Measurements from ENCODE around the gene SERPINA6.
"Not testable (repeated sequence)": the region's sequence is repeated elsewhere in the genome, so short reads cannot be mapped to it uniquely, and the experiment has no call there.

Gene SERPINA6

DNA sequence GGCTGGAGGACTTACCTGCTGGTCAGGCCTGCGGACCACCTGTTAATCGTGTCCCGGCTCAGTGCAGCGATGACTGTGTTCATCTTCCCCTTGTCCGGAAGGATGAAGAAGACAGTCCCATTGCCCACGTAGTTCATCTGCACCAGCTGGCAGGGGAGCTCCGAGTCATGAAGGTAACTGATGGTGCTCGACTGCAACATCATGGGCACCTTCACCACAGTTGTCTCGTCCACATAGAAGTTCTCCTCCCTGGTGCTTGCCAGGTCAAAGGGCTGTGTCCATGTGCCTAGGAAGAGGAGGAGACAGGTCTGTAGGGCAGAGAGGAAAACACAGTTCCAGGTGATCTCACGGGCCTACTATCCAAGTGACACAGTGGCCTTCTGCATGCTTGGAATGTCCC lies 13.4 kb downstream of the SERPINA6 start:
- Histone ChIP-seq H3K27ac (ENCODE audit: insufficient read depth, low read length, poor library complexity, severe bottlenecking) (no peak overlapping the region), H3K36me3 (ENCODE audit: control insufficient read depth, insufficient read depth, low read length) (no peaks in the 10 kb centered on the region), H3K4me1 (ENCODE audit: control insufficient read depth, insufficient read depth, low read length, poor library complexity, severe bottlenecking) (no peaks in the 10 kb centered on the region), H3K4me3 (ENCODE audit: insufficient read depth, low read depth, low read length, poor library complexity, severe bottlenecking) (no peak overlapping the region), H3K9me3 (ENCODE audit: control insufficient read depth, low read length) (no peaks in the 10 kb centered on the region), H3K27me3 (replicated peaks; ENCODE audit: control insufficient read depth, insufficient read depth, low read length, poor library complexity, severe bottlenecking) (no peaks in the 10 kb centered on the region)
- no peak for DNase-seq

DNA sequence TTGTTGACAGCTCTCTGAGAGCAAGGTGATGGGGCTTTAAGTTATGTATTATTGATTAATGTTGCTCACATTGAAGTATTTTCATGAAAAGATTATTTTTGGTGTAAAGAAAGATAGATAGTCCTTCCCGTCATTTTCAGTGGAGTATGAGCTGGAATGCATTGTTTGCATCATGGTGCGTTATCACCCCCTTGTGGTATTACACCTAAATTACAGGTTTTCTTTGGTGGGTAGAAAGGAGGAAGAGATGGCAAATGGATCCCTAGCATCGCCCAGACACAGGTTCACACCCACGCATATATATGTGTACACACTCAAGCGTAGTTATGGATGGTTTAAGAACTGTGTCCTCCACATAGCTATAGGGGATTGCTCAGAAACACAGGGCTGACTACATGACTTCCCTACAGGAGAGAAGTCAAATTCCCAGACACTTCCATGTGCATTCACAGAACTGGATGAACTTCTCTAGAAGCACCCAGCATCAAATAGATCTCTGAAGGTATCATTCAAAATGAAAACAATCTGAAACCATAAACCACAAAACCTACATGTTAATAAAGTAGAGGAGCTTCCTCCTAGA lies 15.6 kb downstream of the SERPINA6 start:
- Histone ChIP-seq H3K9me3 (ENCODE audit: control insufficient read depth, low read length) (no peaks in the 10 kb centered on the region), H3K36me3 (ENCODE audit: control insufficient read depth, insufficient read depth, low read length) (no peaks in the 10 kb centered on the region), H3K27ac (ENCODE audit: insufficient read depth, low read length, poor library complexity, severe bottlenecking) (no peak overlapping the region), H3K4me1 (ENCODE audit: control insufficient read depth, insufficient read depth, low read length, poor library complexity, severe bottlenecking) (no peaks in the 10 kb centered on the region), H3K4me3 (ENCODE audit: insufficient read depth, low read depth, low read length, poor library complexity, severe bottlenecking) (no peak overlapping the region), H3K27me3 (replicated peaks; ENCODE audit: control insufficient read depth, insufficient read depth, low read length, poor library complexity, severe bottlenecking) (no peaks in the 10 kb centered on the region)
- no peak for DNase-seq

DNA sequence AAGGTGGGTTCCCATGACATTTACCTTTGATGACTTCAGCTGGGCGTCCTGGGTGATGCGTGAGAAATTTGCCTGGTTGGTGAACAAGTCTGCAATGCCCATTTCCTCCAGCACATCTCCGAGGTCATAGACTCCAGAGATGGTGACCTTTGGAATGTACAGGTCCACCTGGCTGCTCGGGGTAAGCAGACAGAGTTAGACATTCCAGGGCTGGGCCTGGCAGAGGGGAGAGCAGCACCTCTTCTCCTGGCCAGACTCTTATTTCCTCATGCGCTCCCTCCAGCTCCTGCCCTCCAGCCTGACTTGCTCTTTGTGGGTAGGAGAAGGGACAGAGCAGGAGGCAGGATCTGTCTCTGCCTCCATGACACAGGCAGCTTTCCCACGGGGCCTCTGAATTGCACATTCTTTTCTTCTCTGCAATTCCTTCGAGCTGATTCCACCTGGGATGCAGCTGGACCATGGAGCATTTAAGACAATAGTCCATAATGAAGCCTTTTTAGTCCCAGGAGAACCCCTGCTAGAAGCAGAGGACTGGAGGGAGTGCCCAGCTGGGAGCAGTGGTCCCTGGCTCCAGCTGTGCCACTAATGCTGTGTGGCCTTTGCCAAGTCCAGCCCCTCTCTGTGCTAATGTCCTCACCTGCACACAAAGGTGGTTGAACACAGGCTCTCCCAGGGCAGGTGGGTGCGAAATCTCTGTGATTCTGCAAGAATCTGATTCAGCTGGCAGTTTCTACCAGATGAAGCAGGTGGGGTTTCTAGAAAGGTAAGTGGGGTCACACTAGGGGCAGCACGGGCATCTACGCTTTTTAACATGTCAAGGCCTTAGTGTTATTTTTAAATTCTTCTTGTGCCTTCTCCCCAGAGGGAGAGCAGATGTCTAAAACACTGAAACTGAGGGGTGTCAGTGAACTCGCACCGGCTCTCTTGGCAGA lies 16.8 kb downstream of the SERPINA6 start:
- Histone ChIP-seq H3K9me3 (ENCODE audit: control insufficient read depth, low read length) (no peaks in the 10 kb centered on the region), H3K4me1 (ENCODE audit: control insufficient read depth, insufficient read depth, low read length, poor library complexity, severe bottlenecking) (no peaks in the 10 kb centered on the region), H3K27ac (ENCODE audit: insufficient read depth, low read length, poor library complexity, severe bottlenecking) (no peak overlapping the region), H3K4me3 (ENCODE audit: insufficient read depth, low read depth, low read length, poor library complexity, severe bottlenecking) (no peak overlapping the region), H3K36me3 (ENCODE audit: control insufficient read depth, insufficient read depth, low read length) (no peaks in the 10 kb centered on the region), H3K27me3 (replicated peaks; ENCODE audit: control insufficient read depth, insufficient read depth, low read length, poor library complexity, severe bottlenecking) (no peaks in the 10 kb centered on the region)
- DNase-seq: no peak

DNA sequence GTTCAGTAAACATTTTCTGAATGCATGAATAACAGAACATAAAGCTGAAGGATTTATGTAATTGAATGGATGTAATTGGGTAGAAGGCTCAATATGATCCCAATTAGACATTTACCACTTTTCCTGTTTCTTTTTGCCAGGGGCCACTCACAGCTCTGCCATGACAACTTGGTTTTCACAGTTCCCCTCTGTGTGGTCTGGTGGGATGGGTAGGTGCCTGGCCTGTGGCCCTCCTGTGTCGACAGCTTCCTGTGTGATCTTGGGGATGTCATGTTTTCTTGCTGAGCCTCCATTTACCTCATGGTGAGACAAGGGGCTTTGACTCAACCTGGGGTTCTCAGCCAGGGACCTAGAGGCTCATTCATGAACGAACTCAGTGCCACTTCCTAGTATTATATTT lies 17.5 kb downstream of the SERPINA6 start:
- no peaks in the 10 kb centered on the region for H3K36me3 ChIP-seq (ENCODE audit: control insufficient read depth, insufficient read depth, low read length)
- H3K9me3 ChIP-seq (ENCODE audit: control insufficient read depth, low read length): no peaks in the 10 kb centered on the region
- no peak for DNase-seq

DNA sequence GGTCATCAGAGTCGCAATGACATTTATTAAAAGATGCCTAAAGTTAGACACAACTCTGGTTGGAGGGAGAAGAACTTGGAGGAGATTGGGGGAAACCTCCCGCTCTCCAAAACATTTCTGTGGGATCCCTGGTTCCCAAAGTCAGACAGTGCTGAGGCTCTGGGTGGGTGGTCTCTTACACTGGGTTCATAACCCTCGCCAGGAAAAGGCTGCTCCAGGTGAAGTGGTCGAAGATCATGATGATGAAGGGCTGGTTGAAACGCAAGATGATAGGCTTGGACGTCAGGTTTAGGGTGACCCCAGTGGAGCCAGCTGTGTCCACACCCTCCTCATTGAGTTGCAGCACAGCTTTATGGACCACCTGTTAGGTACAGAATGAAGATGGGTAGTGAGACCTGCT lies 18.9 kb downstream of the SERPINA6 start:
- Histone ChIP-seq H3K27ac (ENCODE audit: insufficient read depth, low read length, poor library complexity, severe bottlenecking) (no peak overlapping the region), H3K27me3 (replicated peaks; ENCODE audit: control insufficient read depth, insufficient read depth, low read length, poor library complexity, severe bottlenecking) (no peaks in the 10 kb centered on the region), H3K36me3 (ENCODE audit: control insufficient read depth, insufficient read depth, low read length) (no peaks in the 10 kb centered on the region), H3K4me1 (ENCODE audit: control insufficient read depth, insufficient read depth, low read length, poor library complexity, severe bottlenecking) (no peaks in the 10 kb centered on the region), H3K4me3 (ENCODE audit: insufficient read depth, low read depth, low read length, poor library complexity, severe bottlenecking) (no peak overlapping the region), H3K9me3 (ENCODE audit: control insufficient read depth, low read length) (no peaks in the 10 kb centered on the region)
- DNase-seq: no peak

More for the DNA sequence above, 17.5 kb downstream of the SERPINA6 start:
- no peak overlapping the region for H3K4me3 ChIP-seq (ENCODE audit: insufficient read depth, low read depth, low read length, poor library complexity, severe bottlenecking)
- H3K27me3 ChIP-seq (replicated peaks; ENCODE audit: control insufficient read depth, insufficient read depth, low read length, poor library complexity, severe bottlenecking): no peaks in the 10 kb centered on the region
- no peak overlapping the region for H3K27ac ChIP-seq (ENCODE audit: insufficient read depth, low read length, poor library complexity, severe bottlenecking)
- no peaks in the 10 kb centered on the region for H3K4me1 ChIP-seq (ENCODE audit: control insufficient read depth, insufficient read depth, low read length, poor library complexity, severe bottlenecking)

DNA sequence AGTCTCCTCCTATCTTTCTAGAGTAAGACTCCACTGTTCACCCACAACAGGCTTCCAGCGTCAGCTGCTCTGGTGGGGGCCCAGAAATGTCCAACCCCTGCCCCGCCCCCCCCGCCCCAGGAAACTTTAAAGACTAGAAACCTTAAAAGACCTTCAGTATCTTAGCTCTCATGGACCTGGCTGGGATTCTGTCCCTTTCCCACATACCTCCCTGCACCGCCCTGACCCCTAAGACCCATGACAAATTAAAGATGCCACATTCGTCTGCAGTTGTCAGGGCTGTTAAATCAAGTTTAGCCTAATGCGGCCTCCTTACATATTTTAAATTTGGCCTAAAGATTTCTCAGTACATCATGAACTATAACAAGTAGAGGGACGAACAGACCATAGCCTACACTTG lies 20.0 kb downstream of the SERPINA6 start:
- Histone ChIP-seq H3K4me1 (ENCODE audit: control insufficient read depth, insufficient read depth, low read length, poor library complexity, severe bottlenecking) (no peaks in the 10 kb centered on the region), H3K27me3 (replicated peaks; ENCODE audit: control insufficient read depth, insufficient read depth, low read length, poor library complexity, severe bottlenecking) (no peaks in the 10 kb centered on the region), H3K4me3 (ENCODE audit: insufficient read depth, low read depth, low read length, poor library complexity, severe bottlenecking) (no peak overlapping the region), H3K36me3 (ENCODE audit: control insufficient read depth, insufficient read depth, low read length) (no peaks in the 10 kb centered on the region), H3K9me3 (ENCODE audit: control insufficient read depth, low read length) (no peaks in the 10 kb centered on the region), H3K27ac (ENCODE audit: insufficient read depth, low read length, poor library complexity, severe bottlenecking) (no peak overlapping the region)
- no peak for DNase-seq

DNA sequence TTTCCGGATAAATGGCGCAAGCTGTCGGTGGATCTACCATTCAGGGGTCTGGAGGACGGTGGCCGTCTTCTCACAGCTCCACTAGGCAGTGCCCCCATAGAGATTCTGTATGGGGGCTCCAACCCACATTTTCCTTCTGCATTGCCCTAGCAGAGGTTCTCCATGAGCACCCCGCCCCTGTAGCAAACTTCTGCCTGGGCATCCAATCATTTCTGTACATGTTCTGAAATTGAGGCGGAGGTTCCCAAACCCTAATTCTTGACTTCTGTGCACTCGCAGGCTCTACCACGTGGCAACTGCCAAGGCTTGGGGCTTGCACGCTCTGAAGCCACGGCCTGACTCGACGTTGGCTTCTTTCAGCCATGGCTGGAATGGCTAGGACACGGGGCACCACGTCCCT lies 25.0 kb downstream of the SERPINA6 start:
- Histone ChIP-seq H3K4me3 (ENCODE audit: insufficient read depth, low read depth, low read length, poor library complexity, severe bottlenecking) (no peak overlapping the region), H3K27me3 (replicated peaks; ENCODE audit: control insufficient read depth, insufficient read depth, low read length, poor library complexity, severe bottlenecking) (no peaks in the 10 kb centered on the region), H3K9me3 (ENCODE audit: control insufficient read depth, low read length) (no peaks in the 10 kb centered on the region), H3K4me1 (ENCODE audit: control insufficient read depth, insufficient read depth, low read length, poor library complexity, severe bottlenecking) (no peaks in the 10 kb centered on the region), H3K27ac (ENCODE audit: insufficient read depth, low read length, poor library complexity, severe bottlenecking) (no peak overlapping the region), H3K36me3 (ENCODE audit: control insufficient read depth, insufficient read depth, low read length) (no peaks in the 10 kb centered on the region)
- no peak for DNase-seq

DNA sequence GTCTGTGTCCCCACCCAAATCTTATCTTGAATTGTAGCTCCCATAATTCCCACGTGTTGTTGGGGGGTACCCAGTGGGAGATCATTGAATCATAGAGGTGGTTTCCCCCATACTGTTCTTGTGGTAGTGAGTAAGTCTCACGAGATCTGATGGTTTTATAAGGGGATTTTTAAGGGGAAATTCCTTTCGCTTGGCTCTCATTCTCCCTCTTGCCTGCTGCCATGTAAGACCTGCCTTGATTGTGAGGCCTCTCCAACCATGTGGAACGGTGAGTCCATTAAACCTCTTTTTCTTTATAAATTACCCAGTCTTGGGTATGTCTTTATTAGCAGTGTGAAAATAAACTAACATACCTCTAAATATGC lies 27.0 kb downstream of the SERPINA6 start:
- H3K4me3 ChIP-seq (ENCODE audit: insufficient read depth, low read depth, low read length, poor library complexity, severe bottlenecking); H3K9me3 ChIP-seq (ENCODE audit: control insufficient read depth, low read length); H3K4me1 ChIP-seq (ENCODE audit: control insufficient read depth, insufficient read depth, low read length, poor library complexity, severe bottlenecking); H3K27me3 ChIP-seq (replicated peaks; ENCODE audit: control insufficient read depth, insufficient read depth, low read length, poor library complexity, severe bottlenecking); H3K36me3 ChIP-seq (ENCODE audit: control insufficient read depth, insufficient read depth, low read length); DNase-seq; H3K27ac ChIP-seq (ENCODE audit: insufficient read depth, low read length, poor library complexity, severe bottlenecking): not testable (repeated sequence)

DNA sequence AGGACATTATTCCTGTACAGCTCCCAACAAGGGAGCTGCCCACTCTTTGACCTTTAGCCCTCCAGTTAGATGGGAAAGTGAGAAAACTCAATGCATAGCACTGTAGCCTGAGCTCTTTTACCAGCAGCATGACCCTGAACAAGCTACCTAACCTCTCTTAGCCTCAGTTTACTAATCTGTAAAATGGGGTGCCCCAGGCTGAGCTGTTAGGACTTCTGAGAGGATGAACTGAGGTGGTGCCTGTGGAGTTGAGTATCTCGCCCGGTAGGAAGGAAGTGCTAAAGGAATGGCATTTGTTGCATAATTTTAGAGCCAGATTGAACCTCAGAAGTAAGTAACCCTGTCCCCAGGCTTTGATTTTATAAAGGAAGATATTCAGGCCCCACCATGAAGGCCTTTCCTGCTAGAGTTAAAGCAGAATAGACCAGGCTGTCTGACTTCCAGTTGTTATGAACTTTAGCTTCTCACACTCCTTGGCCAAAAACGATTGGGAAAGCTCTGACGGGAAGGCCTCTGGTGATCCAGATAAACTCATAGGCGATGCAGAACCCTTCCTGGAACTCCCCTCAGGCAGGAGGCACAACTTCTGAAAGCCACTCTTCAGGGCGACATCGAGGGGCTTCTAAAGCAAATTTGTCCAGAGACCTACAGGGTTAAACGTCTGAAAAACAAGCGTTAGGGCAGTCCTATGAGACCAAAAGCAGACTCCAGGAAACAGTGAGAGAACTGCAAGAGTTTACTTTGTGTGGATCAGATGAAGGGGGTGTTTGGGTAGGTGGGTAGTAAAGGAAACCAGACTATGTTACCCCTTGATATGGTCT lies 27.6 kb downstream of the SERPINA6 start:
- Histone ChIP-seq H3K9me3 (ENCODE audit: control insufficient read depth, low read length) (no peaks in the 10 kb centered on the region), H3K36me3 (ENCODE audit: control insufficient read depth, insufficient read depth, low read length) (no peaks in the 10 kb centered on the region), H3K4me3 (ENCODE audit: insufficient read depth, low read depth, low read length, poor library complexity, severe bottlenecking) (no peak overlapping the region), H3K4me1 (ENCODE audit: control insufficient read depth, insufficient read depth, low read length, poor library complexity, severe bottlenecking) (no peaks in the 10 kb centered on the region), H3K27ac (ENCODE audit: insufficient read depth, low read length, poor library complexity, severe bottlenecking) (no peak overlapping the region), H3K27me3 (replicated peaks; ENCODE audit: control insufficient read depth, insufficient read depth, low read length, poor library complexity, severe bottlenecking) (no peaks in the 10 kb centered on the region)
- no peak for DNase-seq

DNA sequence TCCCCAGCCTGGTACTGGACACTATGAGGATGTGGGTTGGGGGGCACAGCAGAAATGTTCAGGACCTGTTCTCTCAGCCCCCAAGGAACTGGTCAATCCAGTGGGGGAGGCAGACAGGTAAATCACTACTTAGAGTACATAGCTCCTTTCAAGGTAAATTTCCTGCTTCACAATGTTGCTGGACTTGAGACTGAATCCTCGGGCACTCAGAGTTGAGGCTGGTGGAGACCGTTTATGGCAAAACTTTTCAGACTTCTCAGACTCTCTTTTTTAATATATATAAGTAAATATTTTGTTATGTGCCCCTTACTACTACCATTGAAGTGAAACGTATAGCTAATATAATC lies 29.6 kb downstream of the SERPINA6 start:
- H3K4me3 ChIP-seq (ENCODE audit: insufficient read depth, low read depth, low read length, poor library complexity, severe bottlenecking): no peak overlapping the region
- no peaks in the 10 kb centered on the region for H3K36me3 ChIP-seq (ENCODE audit: control insufficient read depth, insufficient read depth, low read length)
- H3K9me3 ChIP-seq (ENCODE audit: control insufficient read depth, low read length): no peaks in the 10 kb centered on the region
- H3K27ac ChIP-seq (ENCODE audit: insufficient read depth, low read length, poor library complexity, severe bottlenecking): no peak overlapping the region
- H3K4me1 ChIP-seq (ENCODE audit: control insufficient read depth, insufficient read depth, low read length, poor library complexity, severe bottlenecking): no peaks in the 10 kb centered on the region
- DNase-seq: no peak
- H3K27me3 ChIP-seq (replicated peaks; ENCODE audit: control insufficient read depth, insufficient read depth, low read length, poor library complexity, severe bottlenecking): no peaks in the 10 kb centered on the region
